ENCODE data around the gene RBM18. TPM values are rescaled to one million over a fixed set of nuclear protein-coding genes. Genes with fewer than 3 reads are reported as not detected.

Gene RBM18
- total RNA-seq, 2 donors from 2014 or later = 19.2 to 23.2 TPM

DNA sequence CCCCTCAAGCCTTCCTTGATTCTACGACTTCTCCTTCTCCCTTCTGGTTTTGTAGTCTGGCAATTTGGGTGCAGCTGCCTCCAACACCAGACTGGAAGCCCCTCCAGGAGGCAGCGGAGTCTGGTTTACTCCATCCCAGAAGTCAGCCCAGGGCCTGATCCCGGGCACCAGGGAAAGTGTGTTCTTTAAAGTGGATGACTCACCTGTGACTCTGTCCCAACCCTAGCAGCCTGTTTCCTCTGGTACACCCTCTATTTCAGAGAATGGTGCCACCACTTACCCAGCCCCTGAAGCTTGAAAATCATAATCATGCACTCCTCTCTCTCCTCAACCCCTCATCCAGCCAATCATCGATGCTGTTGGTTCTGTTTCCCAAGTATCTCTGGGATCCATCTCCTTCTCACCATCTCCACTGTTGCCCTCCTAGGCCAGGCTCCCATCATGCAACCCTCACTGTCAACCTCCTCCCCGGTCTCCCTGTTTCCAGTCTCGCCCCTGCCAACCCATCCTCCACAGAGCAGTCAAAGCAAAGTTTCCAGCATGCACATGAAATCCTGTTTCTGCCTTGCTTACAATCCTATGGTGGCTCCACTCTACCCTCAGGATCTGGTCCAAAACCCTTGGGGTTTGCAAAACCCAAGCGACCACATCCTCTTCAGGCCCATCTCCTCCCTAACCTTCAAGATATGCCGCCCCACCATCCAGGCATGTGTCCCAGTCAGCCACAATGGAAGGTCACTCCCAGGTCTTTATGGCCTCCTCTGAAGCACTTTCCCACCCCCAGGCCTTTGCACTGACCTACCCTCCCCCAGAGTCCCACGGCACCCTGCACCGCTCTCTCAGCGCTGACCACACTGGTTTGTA is 46.3 kb downstream of the RBM18 start:
- peaks cover 52 to 53% of the 10 kb centered on the region in 2 donors for H3K27me3 ChIP-seq
- H3K4me1 ChIP-seq = peaks cover 0 to 51% of the 10 kb centered on the region in 2 donors
- no peak overlapping the region for H3K4me3 ChIP-seq
- no peaks in the 10 kb centered on the region for H3K36me3 ChIP-seq
- TF ChIP-seq, protein P1, sequence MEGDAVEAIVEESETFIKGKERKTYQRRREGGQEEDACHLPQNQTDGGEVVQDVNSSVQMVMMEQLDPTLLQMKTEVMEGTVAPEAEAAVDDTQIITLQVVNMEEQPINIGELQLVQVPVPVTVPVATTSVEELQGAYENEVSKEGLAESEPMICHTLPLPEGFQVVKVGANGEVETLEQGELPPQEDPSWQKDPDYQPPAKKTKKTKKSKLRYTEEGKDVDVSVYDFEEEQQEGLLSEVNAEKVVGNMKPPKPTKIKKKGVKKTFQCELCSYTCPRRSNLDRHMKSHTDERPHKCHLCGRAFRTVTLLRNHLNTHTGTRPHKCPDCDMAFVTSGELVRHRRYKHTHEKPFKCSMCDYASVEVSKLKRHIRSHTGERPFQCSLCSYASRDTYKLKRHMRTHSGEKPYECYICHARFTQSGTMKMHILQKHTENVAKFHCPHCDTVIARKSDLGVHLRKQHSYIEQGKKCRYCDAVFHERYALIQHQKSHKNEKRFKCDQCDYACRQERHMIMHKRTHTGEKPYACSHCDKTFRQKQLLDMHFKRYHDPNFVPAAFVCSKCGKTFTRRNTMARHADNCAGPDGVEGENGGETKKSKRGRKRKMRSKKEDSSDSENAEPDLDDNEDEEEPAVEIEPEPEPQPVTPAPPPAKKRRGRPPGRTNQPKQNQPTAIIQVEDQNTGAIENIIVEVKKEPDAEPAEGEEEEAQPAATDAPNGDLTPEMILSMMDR (IDR thresholded peaks at IDR 0.05) = no peak
- no peak overlapping the region for H3K27ac ChIP-seq
- DNase-seq (ENCODE audit: low spot score) = no peak
- no peaks in the 10 kb centered on the region for H3K9me3 ChIP-seq

DNA sequence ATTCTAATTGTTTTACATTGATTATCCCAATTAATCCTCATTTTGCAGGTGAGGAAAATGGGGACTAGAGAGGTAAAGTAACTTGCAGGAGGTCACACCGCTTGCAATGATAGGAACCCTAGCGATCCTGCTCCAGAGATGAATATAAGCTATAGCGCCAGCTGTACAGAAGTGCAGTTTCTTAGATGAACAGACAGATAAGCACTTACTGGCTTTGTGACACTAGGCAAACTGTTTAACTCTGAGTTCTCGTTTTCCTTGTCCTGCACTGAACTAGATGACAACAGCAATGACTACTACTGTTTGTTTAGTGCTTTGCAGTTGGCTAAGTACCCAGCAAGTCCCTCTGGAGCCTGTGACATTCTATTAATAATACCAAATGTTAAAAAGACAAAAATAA is 47.0 kb downstream of the RBM18 start:
- Histone ChIP-seq H3K27me3 (peaks cover 51 to 54% of the 10 kb centered on the region in 2 donors), H3K9me3 (no peaks in the 10 kb centered on the region), H3K36me3 (no peaks in the 10 kb centered on the region), H3K4me3 (no peak overlapping the region), H3K27ac (no peak overlapping the region), H3K4me1 (peaks cover 0 to 52% of the 10 kb centered on the region in 2 donors)
- TF ChIP-seq, protein P1 (IDR thresholded peaks at IDR 0.05) = no peak
- DNase-seq (ENCODE audit: low spot score) = no peak

DNA sequence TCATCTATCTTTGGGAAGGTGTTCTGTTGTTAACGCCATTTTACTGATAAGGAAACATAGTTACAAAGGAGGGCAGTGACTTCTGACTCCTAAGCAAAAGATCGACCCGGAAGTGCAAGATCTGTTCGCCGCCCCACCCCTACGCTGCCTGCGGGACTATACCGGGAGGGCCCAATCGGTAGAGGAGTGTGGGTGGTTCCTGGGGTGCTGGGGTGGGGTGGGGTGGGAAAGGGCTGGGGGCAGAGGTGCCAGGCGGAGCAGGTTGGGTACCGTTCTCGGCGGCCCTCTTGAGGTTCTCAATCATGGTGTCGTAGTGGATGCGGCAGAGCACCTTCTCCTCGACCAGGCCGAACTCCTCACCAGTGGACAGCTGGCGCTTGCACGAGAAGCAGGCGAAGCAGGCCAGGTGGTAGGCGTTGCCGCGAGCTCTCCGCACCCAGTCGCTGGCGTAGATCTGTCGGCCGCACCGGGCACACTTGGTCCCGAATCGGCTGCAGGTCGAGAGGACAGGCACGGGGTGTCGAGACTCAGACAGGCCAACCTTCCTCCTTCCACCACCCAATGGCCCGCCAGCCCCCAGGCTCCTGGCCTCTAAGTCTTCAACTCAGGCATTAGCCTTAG is 47.7 kb downstream of the RBM18 start:
- no peak for DNase-seq (ENCODE audit: low spot score)
- Histone ChIP-seq H3K9me3 (no peaks in the 10 kb centered on the region), H3K4me1 (peaks cover 0 to 52% of the 10 kb centered on the region in 2 donors), H3K4me3 (no peak overlapping the region), H3K36me3 (no peaks in the 10 kb centered on the region), H3K27me3 (peaks cover 46 to 48% of the 10 kb centered on the region in 2 donors), H3K27ac (no peak overlapping the region)
- TF ChIP-seq, protein P1 (IDR thresholded peaks at IDR 0.05) = no peak

DNA sequence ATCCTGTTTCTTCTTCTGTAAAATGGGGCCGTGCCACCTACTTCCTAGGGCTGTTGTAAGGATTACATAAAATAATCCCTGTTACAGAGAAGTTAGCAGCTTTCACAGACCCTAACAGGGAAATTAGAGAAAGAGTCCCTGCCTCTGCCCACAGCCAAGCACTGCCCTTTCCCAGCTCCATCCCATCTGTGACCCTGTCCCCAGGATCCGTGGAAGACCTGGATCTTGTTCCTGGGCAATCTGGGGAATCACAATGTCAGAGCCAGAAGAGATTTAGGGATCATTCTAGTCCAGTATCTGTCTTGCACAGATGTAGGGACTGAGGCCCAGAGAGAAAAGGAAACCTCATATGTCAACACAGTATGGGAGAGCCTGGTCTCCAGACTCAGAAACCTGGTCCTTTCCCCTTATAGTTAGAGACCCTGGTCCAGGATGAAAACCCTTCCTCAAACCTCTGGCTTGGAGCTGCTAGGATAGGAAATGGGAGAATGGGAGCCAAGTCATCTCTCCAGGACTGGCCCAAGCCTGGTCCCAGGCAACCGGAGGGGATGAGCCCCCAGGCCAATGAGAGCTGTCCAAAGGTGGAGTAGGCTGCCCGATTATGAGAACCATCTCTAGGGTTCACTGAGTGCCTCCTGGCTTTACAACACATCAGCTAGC is 48.4 kb downstream of the RBM18 start:
- no peaks in the 10 kb centered on the region for H3K9me3 ChIP-seq
- H3K4me1 ChIP-seq = peaks cover 0 to 49% of the 10 kb centered on the region in 2 donors
- peaks cover 40 to 43% of the 10 kb centered on the region in 2 donors for H3K27me3 ChIP-seq
- TF ChIP-seq, protein P1 (IDR thresholded peaks at IDR 0.05) = no peak
- no peak overlapping the region for H3K27ac ChIP-seq
- no peak overlapping the region for H3K4me3 ChIP-seq
- DNase-seq (ENCODE audit: low spot score) = no peak
- H3K36me3 ChIP-seq = no peaks in the 10 kb centered on the region

DNA sequence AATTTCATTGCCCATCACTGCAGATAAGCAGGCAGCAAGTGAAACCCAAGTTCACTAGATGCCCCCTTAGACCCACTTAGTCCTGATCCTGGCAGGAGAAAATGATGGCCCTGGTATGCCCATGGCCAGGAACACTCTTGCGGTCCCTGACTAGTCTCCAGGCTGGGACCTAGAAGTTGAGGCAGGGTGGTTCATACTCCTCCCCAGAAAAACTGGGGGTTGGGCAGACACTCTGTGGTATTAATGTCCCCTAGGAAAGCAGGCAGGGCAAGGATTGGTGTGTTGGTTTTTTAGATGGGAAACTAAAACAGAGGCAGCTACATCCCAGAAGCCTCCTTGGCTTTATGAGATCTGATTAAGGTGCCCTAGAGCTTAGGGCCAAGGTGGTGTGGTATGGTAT is 49.0 kb downstream of the RBM18 start:
- no peak overlapping the region for H3K4me3 ChIP-seq
- H3K36me3 ChIP-seq = no peaks in the 10 kb centered on the region
- H3K27me3 ChIP-seq = peaks cover 35 to 37% of the 10 kb centered on the region in 2 donors
- DNase-seq (ENCODE audit: low spot score) = no peak
- peaks cover 0 to 43% of the 10 kb centered on the region in 2 donors for H3K4me1 ChIP-seq
- no peaks in the 10 kb centered on the region for H3K9me3 ChIP-seq
- H3K27ac ChIP-seq = no peak overlapping the region
- TF ChIP-seq, protein P1 (IDR thresholded peaks at IDR 0.05) = no peak
